NCI-H2029 (cell line): ENCODE results near the gene VEGFC.

ENCODE experiments used
- DNase-seq: peaks from one replicate; lab custom pipeline; 2025; lab: John Stamatoyannopoulos, UW

The VEGFC gene, protein sequence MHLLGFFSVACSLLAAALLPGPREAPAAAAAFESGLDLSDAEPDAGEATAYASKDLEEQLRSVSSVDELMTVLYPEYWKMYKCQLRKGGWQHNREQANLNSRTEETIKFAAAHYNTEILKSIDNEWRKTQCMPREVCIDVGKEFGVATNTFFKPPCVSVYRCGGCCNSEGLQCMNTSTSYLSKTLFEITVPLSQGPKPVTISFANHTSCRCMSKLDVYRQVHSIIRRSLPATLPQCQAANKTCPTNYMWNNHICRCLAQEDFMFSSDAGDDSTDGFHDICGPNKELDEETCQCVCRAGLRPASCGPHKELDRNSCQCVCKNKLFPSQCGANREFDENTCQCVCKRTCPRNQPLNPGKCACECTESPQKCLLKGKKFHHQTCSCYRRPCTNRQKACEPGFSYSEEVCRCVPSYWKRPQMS

DNA sequence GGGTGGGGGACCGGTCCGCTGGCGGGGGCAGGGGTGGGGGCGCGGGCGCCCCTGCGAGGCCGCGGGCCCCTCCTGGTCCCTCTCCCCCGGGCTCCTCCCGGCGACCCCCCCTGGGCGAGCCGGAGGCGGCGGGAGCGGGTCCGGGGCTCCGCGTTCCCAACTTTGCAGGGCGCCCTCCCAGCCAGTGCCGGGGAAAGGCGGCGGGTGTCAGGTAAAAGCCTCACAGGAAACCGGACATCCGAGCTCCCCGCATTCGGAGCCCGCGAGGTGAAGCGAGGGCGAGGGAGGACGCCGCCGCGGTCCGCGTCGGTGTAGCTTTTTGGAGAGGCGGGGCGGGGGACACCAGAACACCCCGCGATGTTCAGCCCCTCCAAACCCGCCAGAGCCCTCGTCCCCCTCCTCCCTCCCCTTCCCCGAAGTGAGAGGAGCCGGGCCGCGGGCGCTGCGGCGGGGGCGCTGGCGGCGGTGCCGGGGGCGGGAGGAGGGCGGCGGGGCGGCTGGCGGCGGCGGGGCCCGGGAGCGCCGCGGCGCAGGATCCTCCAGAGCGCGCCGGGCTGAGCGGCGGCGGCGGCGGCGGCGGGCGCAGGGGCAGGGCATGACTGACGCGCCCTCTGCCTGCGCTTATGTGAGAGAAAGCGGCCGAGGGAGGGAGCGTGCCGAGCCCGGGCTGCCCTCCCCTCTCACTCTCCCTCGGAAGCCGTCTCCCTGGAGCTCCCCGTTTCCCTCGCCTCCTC lies at the start of gene VEGFC:
Gene VEGFC (minus strand): TSS at position 597 of the 734 bp plus-strand sequence. CDS start 611 bp downstream, outside the sequence.
- no peak for DNase-seq

DNA sequence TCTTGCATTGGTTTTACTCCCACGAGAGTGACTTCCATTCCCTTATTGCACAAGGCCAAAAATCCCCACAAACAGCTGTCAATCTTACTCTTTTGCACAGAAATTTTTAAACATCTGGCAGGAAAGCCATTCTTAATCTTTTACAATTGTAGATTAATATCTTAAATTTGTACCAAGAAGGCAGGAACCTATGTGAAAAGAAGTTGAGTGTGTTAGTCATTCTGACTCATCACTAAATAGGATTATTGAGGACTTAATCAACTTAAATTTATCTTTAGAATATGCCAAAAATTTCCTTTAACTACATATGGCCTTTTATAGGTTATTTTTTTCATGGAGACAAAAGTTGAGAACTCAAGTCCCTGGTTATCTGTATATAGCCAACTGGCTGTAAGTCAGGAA lies 49.0 kb upstream of the VEGFC start:
- no peak for DNase-seq

DNA sequence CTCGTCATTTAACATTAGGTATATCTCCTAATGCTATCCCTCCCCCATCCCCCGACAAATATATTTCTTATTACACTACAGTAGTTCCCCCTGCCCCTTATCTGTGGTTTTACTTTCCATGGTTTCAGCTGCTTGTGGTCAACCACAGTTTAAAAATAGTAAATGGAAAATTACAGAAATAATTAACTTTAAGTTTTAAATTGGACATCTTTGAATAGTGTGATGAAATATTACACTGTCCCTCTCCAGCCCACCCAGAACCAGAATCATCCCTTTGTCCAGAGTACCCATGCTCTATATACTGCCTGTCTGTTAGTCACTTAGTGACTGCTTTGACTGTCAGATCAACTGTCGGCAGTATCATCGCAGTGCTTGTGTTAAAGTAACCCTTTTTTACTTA lies 47.4 kb upstream of the VEGFC start:
- no peak for DNase-seq

DNA sequence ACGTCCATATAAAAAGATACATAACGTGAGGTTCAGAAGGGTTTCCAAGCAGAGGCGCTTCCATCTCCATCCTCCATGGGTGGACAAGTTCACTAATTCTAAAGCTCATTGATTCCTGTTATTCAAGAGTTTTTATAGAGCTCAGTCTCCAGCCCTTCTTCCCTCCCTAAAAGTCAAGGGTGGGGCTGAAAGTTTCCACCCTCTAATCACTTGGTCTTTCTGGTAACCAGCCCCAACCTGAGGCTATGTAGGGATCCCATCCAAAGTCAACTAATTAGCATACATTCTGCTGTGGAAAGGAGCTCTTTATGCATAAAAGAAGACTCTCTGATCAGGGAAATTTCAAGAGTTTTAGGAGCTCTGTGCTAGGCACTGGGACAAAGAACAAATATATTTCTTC lies 46.9 kb upstream of the VEGFC start:
- no peak for DNase-seq

DNA sequence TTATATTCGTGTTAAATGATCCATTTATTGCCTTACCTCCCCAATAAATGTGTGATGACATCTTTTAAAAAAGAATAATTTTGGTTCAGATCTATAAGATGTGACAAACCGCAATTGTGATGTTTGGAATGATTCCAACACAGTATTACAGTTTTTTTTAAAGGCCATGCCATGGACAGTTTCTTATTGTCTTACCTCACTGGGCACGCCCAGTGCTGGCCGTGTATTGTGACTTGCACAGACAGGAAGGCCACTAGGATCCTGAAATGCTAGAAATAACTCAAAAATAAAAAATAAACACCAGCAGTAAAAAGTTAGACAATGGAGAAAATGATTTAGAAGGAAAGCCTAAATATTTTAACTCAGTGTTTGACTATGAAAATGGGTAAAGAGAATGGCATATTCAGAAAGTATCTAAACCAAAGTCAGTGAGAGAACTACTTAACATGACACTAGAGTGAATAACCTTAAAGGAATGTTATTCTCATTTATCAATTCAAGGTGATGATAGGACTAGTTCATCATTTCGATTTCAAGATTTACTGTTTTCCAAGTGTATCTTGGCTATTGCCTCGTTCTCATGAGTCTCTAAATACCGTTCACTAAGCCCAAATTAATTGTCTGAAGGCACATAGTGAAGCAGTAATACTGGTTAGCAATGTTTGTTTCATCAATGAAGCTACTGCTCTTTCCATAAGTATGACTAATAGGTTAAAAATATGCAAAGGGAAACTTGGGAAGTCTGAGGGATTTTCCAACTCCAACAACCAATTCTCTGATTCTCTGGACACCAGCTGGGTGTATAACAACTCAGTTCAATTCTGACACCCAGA lies 46.1 kb upstream of the VEGFC start:
- no peak for DNase-seq

DNA sequence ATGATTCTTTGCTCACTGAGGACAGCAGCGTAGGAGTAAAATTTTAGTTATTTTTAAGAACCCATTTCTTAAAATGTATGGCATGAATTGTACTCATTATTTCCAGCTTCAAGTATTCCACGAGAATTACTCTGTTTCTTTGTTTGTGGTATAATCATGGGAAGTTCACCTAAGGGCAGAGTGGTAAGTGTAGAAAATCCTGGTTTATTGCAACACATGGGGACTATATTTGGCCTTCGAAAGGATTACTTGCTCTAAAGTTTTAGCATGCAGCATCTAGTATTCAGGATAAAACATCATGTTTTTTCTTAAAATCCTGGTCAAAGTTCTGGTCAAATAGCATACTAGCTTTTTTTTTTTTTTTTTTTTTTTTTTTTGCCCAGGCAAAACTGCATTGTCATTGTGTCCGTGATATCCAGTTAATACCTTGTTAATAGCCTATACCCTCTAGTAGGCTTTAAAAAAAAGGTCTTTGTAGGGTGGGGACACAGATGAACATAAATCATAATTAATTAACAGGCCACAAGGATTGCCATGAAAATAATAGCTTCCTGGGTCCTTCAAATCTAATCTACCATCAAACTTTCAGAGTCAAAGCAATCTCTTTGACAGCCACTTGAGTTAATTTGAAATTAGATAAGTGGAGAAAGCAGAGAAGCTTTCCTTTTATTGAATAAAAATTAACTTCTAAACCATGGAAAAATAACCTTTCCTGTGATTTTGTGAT lies 44.6 kb upstream of the VEGFC start:
- no peak for DNase-seq

DNA sequence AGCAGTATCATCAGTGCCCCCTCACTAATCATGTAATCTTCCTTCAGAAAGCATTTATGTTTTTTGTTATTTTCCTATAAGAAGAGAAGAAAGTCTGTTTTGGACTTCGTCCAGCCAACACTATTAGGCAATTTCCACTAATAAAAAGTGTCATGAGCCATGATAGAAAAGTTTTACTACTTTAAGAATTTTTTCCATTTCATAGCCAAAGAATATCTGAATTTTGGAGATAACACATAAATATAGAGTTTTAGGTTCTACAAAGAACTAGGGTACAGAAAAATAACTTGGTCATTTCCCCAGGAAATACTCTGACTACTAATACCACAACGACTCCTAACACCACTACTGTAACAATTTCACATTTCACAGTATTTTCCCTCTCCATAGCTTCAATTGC lies 41.8 kb upstream of the VEGFC start:
- DNase-seq, result no peak

DNA sequence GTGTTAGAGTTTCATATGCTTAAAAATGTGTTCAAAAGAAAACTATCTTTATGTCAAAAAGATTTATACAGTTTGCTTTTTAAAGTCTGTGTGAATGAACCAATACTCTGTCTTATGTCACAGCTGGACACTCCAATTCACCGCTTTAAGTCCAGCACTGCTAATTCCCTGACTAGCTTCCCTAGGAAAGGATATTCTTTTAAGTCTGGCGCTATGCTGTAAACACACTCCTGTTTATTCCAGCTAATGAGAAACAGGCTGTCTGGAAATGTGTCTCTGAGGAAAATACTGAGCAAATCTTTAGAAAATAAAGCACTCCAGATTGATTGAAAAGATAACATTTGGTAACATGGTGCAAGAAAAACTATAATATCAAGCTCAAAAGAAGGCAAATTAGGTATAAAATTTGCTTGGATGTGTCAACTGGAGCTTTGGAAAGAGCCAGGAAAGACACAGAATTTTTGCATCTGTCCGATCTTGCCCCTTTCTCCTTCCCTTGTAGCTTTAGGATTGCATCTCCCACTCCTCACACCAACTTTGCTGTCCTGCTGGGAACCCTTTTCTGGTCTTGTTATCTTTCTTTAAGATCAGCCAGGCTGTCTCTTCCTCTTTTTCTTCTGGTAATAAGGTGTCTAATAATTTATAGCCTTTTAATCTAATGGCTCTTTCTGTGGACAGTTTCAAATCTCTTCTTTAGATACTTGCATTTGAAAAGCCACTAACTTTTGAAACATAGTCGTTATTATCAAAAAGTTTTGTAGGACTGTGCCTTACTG lies 40.9 kb upstream of the VEGFC start:
- no peak for DNase-seq

DNA sequence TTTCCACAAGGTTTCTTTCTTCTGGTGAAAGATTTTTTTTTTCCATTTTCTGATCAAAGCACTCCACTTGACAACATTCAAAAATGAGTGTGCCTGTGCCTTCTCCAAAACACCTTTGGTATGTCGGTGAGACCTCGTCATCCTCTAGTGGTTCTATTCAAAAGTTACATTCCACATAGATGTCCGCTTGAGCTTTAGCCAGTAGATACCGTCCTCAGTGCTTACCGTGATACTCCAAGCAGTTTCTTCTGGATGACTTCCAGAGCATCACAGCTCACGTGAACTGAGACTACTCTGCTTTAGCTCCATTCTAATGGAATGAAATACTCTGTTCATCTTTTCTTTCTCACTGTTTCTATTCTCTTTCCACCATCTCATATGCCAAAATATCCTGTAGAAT lies 38.2 kb upstream of the VEGFC start:
- no peak for DNase-seq

DNA sequence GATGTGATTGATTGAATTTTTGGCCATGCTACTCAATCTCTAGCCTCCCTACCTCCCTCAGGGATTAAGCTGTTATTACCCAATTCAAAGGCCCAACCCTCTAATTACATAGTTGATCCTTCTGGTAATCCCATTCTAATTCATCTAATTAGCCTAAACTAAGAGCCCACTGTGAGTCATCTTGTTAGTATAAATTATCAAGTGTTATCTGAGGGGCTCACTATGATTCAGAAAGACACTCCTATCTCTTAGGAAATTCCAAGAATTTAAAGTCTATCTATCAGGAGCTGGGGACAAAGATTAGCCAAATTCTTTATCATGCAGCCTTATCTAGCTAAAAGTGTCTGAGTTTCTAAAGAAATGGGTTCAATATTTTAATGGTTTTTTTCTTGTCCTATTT lies 32.9 kb upstream of the VEGFC start:
- DNase-seq, result no peak

DNA sequence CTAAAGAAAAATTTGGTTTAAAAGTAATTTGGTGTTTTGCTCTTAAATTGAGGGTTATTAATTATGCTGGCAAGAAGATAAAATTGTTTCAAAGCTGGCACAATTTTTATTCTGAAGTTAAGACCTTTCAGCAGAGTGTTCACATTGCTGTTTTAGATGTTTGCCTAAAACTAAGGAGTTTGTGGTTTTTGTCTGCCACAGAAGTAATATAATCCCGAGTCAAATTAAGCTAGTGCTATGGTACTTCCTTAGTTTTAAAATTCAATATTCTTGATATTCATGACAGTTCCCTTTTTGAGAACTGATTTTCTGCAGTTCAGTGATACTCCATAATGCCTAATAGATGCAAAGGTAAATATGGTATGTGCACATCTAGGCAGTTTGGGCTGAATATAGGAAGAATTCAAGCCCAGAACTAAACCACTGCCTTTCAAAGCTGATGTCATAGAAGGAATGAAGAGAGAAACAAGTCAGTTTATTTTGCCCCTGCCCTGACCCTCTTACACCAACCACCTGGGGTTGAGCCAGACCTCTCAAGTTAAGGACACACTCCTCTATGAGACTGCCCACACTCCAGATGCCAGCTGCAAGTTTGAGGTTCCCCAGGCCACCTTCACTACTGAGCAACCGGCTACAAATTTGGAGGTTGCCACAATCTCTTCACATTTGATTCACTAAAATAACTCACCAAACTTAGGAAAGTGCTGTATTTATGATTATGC lies 32.1 kb upstream of the VEGFC start:
- DNase-seq, result no peak

DNA sequence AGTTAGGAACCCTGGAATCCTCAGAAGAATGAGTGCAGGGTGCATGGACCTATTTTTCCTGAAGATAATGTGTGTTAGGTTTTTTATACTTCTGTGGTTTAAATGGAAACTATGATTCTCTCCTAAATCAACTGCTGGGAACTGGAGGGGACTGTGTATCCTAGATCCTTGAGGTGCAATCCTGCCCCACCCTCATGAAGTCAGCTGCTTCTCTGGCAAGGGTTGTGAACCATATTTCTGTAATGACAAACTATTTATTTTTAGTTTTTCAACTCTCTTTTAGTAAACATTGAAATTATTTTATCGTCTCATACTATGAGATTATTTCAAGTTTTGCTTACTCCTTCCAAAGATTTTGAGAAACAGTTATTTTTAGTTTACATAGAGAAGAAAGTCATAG lies 25.8 kb upstream of the VEGFC start:
- no peak for DNase-seq

DNA sequence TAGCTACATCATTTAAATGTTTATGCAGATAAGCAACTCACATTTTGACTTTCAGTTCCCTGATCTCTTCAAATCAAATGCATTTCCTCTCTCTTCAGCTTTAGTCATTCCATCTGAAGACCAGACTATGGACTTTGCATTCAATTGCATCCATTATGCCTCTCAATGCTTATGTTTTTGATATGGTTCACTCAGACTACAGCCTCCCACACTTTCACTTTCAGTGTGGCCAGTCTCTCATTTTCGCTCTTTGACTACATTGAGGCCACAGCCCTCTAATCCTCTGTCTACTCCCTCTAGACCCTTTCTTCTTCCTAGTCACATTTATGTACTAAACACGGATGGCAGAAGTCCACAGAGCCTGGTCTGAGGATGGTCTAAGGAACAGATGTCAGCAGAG lies 24.5 kb upstream of the VEGFC start:
- no peak for DNase-seq

DNA sequence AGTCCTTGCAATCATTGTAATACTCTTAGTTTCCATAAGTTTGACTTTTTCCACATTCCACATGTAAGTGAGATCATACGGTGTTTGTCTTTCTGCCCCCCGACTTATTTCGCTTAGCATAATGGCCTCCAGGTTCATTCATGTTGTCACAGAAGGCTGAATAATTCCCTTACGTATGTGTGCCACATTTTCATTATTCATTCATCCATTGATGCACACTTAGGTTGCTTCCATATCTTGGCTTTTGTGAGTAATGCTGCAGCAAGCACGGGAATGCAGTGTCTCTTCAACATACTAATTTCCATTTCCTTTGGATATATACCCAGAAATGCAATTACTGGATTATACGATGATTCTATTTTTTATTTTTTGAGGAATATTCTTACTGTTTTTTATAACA lies 22.0 kb upstream of the VEGFC start:
- no peak for DNase-seq

DNA sequence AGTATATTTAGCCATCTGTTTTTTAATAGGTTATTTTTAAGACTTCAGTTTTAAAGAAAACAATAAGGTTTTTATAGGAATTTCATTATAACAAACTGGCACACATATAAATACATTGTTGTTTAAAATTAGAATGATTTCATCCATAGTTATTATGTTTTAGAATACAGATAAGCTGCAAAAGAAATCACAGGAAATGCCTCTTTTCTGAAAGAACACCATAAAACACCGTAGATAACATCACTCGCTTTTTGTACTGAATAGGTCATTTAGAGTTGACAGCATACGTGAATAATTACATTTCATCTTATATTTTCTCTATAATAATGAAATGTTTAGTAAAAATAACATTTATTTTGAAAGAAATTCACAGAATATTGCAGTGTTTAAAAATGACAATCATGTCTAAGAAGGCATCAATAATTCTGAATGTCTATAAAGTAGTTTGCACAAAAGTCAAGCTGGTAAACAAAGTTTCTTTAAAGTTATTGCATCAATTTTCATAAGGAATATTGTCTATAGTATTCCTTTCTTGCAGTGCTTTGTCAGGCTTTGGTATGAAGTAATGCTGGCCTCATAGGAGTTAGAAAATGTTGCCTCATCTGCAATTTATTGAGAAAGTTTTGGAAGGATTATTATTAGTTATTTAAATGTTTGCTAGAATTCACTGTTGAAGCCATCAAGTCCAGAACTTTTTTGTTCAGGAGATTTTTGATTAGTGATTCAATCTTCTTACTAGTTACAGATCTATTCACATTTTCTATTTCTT lies 17.9 kb upstream of the VEGFC start:
- DNase-seq, result no peak

DNA sequence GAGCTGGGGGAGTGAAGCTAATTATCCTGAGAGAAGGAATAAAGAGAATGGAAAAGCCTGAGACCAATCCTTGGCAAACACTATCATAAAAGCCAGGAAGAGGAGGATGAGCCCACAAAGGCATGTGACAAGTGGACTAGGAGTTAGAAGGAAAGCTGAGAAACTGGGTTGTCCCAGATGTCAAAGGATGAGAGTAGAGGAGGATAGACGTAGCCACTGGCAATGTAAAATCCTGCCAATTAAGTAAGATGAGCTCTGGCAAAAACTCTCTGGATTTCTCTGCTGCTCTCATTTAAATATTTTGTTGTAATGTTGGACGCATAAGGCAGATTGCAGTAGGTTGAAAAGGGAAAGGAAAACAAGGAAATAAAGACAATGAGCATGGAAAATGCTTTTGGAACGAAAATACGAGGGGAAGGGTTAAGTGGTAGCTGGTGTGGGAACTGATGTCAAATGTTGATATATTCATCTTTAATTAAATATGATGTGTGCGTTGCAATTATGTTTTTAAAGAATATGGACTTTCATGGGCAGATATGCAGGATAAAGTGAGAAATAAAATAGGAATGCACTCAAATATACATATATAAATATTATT lies 14.2 kb upstream of the VEGFC start:
- no peak for DNase-seq

DNA sequence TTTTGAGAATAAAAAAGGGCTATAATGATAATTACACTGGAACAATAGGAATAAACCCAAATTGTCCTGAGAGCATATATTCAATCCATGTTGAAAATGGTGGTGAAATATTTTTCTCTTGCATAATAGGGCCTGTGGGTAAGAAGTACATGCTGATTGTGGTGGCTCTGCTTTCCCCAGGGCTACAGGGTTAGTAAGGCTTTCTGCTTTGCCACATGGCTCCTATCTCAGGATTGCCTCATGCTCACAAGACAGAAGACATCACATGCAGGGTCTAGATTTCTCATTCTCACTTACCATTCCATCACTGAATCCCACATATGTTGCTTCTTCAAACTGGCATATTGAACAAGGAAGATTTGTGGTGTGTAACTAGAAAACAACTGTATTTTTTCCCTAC lies 12.4 kb upstream of the VEGFC start:
- DNase-seq, result no peak

DNA sequence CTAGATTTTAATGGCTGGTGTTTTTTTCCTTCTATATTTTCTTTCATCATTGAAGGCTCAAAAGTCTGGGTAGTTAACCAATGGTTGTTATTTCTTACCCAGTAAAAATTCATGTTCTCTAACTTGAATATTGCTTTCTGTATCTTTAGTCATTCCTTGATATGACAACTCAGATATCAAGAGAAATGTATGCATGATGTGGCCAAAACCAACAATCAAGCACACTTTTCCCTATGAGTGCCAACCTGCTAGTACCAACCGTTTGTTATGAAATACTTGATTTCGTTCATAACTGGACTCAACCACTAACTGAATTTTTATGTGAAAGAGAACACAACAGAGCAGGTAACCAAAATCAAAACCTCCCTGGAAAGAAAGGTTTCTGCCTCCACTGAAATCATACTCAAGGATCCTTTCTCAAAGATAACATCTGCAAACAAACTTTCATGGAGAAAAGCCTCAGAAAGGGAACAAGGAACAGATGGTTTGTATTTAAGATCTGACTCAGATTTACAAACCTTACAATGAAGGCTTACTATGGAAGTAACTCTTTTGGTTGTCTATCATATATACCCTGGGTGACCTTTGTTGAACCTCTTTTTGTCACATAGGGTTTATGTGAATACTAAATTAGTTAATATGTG lies 8.3 kb upstream of the VEGFC start:
- DNase-seq, result no peak

DNA sequence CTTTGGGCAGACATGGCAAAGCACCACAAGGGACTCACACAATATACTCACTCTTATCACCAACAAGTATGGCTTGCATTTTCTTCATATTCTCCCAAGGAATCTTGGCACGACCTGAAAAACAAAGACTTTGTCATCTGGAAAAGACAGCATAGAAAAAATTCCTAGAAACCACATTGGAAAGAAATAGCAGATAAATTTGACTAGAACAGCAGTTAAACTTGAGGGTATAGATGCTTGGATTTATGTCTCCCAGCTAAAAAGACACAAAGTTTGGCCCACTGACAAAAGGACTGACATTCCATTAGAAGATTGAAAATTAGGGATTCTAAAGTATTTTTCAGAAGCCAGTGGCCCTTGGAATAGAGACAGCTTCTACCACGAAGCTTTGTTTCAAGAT lies 6.9 kb upstream of the VEGFC start:
- no peak for DNase-seq
